Measurements from ENCODE around the gene PRKAR1A. TPM values are rescaled to one million over a fixed set of nuclear protein-coding genes. Genes with fewer than 3 reads are reported as not detected.

Gene PRKAR1A
- total and polyA plus RNA-seq, 10 donors: 36.2 to 392 (median 313) TPM

GRCh38 chr17:68567035-68567434 lies 54.8 kb downstream of the PRKAR1A start:
- WGBS, 5 donors: 65 to 93% (median 78%) methylated on average over 3 of the region's 3 CpGs
- H3K27ac ChIP-seq: no peak overlapping the region
- H3K27me3 ChIP-seq (replicated peaks in 1 of 7): no peaks in the 10 kb centered on the region
- no peaks in the 10 kb centered on the region for H3K36me3 ChIP-seq
- H3K4me3 ChIP-seq: no peak overlapping the region
- intact Hi-C loops (cut with DNase I; ENCODE audit: low total_unique reads): no loop called here
- DNase-seq: no peak
- TF ChIP-seq POLR2AphosphoS5 (IDR thresholded peaks at IDR 0.05) (no peak), CTCF (IDR thresholded peaks at IDR 0.05 in 8 of 11, conservative IDR thresholded peaks at IDR 0.05 in 3 of 11) (no peak), POLR2A (IDR thresholded peaks at IDR 0.05) (no peak)
- no peaks in the 10 kb centered on the region for H3K9me3 ChIP-seq
- peaks cover 0 to 25% (median 0%) of the 10 kb centered on the region in 6 donors for H3K4me1 ChIP-seq

GRCh38 chr17:68567581-68567980 lies 55.4 kb downstream of the PRKAR1A start:
- Histone ChIP-seq H3K36me3 (no peaks in the 10 kb centered on the region), H3K4me3 (no peak overlapping the region), H3K27ac (no peak overlapping the region), H3K9me3 (no peaks in the 10 kb centered on the region), H3K4me1 (peaks cover 0 to 23% (median 0%) of the 10 kb centered on the region in 6 donors), H3K27me3 (replicated peaks in 1 of 7) (no peaks in the 10 kb centered on the region)
- 91 to 96% (median 92%) methylated on average over 8 of the region's 8 CpGs for WGBS, 5 donors
- no peak for DNase-seq
- no peak for TF ChIP-seq CTCF (IDR thresholded peaks at IDR 0.05 in 8 of 11, conservative IDR thresholded peaks at IDR 0.05 in 3 of 11)
- no peak for TF ChIP-seq POLR2AphosphoS5 (IDR thresholded peaks at IDR 0.05)
- TF ChIP-seq POLR2A (IDR thresholded peaks at IDR 0.05): no peak
- intact Hi-C loops (cut with DNase I; ENCODE audit: low total_unique reads): no loop called here

- Histone ChIP-seq H3K27ac (no peak overlapping the region), H3K4me3 (no peak overlapping the region), H3K36me3 (no peaks in the 10 kb centered on the region), H3K9me3 (no peaks in the 10 kb centered on the region), H3K27me3 (replicated peaks in 1 of 7) (no peaks in the 10 kb centered on the region), H3K4me1 (peaks cover 0 to 23% (median 0%) of the 10 kb centered on the region in 6 donors)
- DNase-seq: no peak
- no peak for TF ChIP-seq CTCF (IDR thresholded peaks at IDR 0.05 in 8 of 11, conservative IDR thresholded peaks at IDR 0.05 in 3 of 11)
- no peak for TF ChIP-seq POLR2A (IDR thresholded peaks at IDR 0.05)
- no peak for TF ChIP-seq POLR2AphosphoS5 (IDR thresholded peaks at IDR 0.05)
- intact Hi-C loops (cut with DNase I; ENCODE audit: low total_unique reads): no loop called here
- WGBS, 5 donors: 85 to 91% (median 88%) methylated on average over 2 of the region's 2 CpGs
Observed at GRCh38 chr17:68568581-68568980, 56.4 kb downstream of the PRKAR1A start.

GRCh38 chr17:68569346-68569745 lies 57.1 kb downstream of the PRKAR1A start:
- intact Hi-C loops (cut with DNase I; ENCODE audit: low total_unique reads): no loop called here
- peaks cover 0 to 23% (median 0%) of the 10 kb centered on the region in 6 donors for H3K4me1 ChIP-seq
- no peak overlapping the region for H3K27ac ChIP-seq
- H3K36me3 ChIP-seq: no peaks in the 10 kb centered on the region
- TF ChIP-seq POLR2AphosphoS5 (IDR thresholded peaks at IDR 0.05) (no peak), CTCF (IDR thresholded peaks at IDR 0.05 in 8 of 11, conservative IDR thresholded peaks at IDR 0.05 in 3 of 11) (no peak), POLR2A (IDR thresholded peaks at IDR 0.05) (no peak)
- H3K9me3 ChIP-seq: no peaks in the 10 kb centered on the region
- no peak for DNase-seq
- H3K4me3 ChIP-seq: no peak overlapping the region
- no peaks in the 10 kb centered on the region for H3K27me3 ChIP-seq (replicated peaks in 1 of 7)
